ENCODE results near the gene LONP2. TPM values are rescaled to one million over a fixed set of nuclear protein-coding genes. Genes with fewer than 3 reads are reported as not detected.
"Not testable (repeated sequence)": the region's sequence is repeated elsewhere in the genome, so short reads cannot be mapped to it uniquely, and the experiment has no call there.

LONP2 gene
- polyA plus RNA-seq, 1 donor, result 41.1 TPM

DNA sequence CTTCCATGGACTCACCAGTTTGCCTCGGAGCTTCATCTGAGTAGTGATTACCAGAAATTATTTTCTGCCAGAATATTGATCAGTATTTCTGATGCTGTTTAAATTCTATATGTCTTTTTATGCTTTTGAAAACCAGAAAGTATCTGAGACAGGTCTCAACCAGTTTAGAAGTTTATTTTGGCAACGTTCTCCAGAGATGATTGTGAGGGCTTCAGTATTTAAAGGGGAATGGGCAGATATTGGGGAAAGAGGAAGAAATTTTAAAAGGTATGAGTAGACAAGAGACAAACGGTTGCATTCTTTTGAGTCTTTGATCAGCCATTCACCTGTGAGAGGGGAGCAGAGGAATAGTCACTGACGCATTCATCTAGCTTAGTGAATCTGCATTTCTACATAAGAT is 47.7 kb downstream of the LONP2 start:
- no peak for DNase-seq (ENCODE audit: low read depth)

DNA sequence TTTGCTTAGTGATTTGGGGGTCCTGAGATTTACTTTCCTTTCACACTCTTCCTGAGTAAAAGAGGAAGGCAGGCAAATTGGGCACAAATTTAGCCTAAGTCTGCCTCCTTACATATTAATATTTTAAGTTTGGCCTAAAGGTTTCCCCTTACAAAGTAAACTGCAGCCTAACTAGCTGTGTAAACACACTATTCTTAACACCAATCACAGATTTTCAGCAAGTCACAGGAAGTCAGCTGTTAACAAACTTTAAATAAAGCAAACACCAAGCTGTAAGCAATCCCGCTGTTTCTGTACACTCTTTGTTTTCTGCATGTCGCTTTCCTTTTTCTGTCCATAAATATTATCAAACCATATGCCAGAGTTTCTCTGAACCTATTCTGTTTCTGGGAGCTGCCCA is 48.4 kb downstream of the LONP2 start:
- DNase-seq (ENCODE audit: low read depth), result no peak

DNA sequence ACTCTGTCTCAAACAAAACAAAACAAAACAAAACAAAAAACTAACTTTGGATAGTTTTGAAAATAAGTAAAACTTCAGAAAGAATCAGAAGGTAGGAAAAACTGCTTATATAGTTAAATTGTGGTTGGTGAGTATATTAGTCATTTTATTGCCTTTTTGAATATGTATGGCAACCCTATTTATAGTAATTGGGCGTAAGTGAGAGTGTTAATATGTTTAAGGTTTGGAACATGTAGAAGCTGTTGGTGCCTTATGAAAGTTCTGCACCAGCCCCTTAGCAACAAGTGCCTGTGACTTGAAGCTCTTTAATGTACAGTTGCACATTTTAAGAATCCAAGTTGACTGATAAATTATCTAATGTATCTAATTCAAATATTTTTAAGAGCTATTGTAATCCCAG is 50.6 kb downstream of the LONP2 start:
- DNase-seq (ENCODE audit: low read depth), result no peak

DNA sequence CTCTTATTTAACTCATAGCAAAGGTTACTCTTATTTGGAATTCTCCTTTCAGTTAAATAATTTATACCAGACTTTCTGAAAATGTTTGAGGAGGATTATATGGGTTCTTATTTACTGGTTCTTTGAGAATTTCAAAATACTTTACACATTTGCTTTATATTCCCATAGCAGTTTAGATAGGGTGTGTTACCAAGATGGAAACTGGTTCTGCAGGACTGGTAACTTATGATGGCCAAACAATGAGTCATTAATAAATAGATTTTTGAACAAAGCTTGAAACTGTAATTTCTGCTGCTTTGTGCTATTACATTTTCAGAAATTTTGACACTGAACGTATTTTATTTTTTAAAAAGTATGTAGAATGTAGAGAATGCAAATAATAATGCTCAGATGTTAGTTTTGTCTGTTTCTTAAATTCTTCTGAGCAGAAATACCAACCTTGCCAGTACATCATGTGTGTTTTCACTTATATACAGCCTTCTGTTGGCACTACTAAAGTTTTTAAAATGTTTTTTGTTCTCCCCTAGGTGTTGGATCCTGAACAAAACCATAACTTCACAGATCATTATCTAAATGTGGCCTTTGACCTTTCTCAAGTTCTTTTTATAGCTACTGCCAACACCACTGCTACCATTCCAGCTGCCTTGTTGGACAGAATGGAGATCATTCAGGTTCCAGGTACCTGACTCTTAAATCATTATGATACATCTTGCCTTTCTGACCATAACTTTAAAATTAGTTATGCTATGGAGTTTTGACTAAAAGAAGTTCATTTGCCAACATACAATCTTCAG is 51.6 kb downstream of the LONP2 start:
- no peak for DNase-seq (ENCODE audit: low read depth)

DNA sequence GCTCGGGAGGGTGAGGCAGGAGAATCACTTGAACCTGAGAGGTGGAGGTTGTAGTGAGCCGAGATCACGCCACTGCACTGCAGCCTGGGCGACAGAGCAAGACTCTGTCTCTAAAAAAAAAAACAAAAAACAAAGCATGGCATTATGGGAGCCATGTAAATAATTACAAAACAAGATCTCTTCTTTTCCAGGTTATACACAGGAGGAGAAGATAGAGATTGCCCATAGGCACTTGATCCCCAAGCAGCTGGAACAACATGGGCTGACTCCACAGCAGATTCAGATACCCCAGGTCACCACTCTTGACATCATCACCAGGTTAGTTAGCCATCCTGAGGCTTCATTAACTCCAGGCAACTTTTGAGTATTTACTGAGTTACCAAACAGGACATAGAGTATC is 55.4 kb downstream of the LONP2 start:
- no peak for DNase-seq (ENCODE audit: low read depth)

DNA sequence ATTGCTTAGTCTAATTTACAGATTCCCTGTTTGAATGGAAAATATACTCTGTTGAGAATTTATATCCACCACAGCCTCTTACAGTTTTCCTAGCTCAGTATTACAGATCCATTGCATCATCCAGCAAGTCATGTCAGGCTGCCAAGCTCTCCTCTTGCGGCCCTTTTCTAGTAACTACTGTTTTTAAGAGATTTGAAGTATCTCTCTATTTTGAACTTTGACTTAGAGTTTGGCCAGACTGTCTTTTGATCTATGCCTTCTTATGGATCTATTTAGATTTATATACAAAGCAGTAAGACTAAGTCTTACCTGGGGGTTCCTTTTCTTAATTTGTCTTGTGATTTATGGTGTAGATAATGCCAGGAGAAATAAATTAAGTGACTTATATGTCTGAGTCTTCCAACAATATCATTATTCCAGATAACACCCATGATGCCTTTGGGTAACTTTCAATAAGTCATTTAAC is 56.3 kb downstream of the LONP2 start:
- DNase-seq (ENCODE audit: low read depth), result peak; percentile 35

DNA sequence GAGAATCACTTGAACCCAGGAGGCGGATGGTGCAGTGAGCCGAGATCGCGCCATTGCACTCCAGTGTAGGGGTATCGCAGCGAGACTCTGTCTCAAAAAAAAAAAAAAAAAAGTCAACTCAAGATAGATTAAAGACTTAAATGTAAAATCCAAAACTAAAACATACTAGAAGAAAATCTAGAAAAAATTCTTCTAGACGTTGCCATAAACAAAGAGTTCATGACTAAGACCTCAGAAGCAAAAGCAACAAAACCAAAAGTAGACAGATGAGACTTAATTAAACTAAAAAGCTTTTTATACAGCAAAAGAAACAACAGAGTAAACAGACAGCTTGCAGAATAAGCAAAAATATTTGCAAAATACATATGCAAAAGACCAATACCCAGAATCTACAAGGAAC is 64.4 kb downstream of the LONP2 start:
- no peak for DNase-seq (ENCODE audit: low read depth)

DNA sequence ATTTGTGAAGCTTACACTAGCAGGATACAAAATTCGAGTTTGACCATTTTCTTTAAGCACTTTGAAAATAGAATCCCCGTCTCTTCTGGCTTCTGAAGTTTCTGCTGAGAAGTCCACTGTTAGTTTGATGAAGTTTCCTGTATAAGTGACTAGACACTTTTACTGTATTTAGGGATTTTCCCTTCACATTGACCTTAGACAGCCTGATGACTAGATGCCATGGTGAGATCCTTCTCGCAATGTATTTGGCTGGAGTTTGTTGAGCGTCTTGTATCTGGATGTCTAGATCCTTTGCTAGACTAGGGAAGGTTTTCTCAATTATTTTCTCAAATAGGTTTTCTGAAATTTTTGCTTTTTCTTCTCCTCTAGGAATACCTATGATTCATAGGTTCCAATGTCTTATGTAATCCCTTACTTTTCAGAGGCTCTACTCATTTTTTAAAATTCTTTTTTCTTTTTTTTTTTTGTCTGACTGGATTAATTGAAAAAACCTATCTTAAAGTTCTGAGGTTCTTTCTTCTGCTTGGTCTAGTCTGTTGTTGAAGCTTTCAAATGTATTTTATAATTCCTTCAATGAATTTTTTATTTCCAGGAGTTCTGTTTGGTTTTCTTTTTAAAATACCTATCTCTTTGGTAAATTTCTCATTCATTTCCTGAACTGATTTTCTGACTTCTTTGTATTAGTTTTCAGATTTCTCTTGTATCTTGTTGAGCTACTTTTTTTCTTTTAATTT is 67.0 kb downstream of the LONP2 start:
- no peak for DNase-seq (ENCODE audit: low read depth)

DNA sequence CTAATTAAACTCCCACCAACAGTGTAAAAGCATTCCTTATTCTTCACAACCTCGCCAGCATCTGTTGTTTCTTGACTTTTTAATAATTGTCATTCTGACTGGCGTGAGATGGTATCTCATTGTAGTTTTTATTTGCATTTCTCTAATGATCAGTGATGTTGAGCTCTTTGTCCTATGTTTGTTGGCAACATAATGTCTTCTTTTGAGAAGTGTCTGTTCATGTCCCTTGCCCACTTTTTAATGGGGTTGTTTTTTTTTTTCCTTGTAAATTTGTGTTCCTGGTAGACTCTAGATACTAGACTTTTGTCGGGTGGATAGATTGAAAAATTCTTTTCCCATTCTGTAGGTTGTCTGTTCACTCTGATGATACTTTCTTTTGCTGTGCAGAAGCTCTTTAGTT is 69.8 kb downstream of the LONP2 start:
- not testable (repeated sequence) for DNase-seq (ENCODE audit: low read depth)

DNA sequence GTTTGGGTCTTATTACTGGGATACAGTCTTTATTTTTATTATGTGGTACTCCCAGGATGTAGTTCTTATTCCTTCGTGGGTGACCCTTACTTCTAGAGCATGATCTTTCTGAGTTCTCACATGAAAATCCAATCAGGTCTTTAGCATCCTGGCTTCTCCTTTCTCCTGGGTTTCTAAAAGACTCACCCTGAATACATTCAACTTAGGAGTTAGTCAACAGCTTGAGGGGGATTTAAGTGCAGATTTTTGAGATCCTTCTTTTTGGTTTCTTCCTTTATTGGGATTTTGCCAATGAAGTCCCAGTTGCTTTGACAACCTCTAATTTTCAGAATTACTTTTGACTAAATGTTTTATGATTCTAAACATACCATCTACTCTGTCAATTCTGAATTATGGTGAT is 72.9 kb downstream of the LONP2 start:
- no peak for DNase-seq (ENCODE audit: low read depth)

DNA sequence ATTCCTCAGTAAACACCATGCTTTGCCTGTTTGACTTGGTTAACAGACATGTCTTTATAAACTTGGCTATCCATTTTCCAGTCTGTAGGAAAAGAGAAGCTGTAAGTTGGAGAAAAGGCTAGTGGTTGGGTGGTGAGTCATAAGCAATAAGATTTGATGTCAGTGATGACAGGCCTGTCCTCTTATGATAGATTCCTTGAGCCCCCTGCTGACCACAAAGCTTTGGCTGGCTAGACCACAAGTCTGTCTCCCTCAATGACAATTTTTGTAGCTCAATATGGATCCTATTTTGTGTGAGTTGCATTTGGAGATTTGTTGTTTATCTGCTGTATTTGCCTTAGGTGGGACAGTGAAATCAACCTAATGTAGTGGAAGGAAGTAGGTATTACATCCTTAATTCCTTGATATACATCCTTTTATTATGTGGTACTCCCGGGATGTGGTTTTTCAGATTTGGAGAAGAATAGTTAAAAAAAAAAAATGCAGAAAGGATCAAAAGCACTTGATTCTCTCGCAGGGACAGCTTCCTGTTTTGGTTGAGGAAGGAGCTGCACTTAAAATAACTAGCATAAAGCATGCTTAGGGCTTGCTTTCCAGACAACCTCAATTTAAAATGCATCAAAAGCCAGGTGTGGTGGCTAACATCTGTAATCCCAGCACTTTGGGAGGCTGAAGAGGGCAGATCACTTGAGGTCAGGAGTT is 73.7 kb downstream of the LONP2 start:
- no peak for DNase-seq (ENCODE audit: low read depth)

DNA sequence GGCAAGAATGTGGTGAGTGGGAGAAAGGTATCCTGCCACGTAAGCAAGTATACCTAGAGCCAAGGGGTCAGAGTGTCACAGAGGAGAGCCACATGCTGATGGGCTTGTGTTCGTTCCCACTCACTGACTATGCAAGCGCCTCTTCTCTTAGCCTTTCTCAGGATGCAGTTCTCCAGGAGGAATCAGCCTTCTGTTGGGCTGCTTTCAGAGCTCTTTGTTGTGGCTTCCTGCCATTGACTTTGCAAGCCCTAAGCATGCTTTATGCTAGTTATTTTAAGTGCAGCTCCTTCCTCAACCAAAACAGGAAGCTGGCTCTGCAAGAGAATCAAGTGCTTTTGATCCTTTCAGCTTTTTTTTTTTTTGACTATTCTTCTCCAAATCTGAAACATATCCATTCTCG is 74.5 kb downstream of the LONP2 start:
- peak; percentile 20 for DNase-seq (ENCODE audit: low read depth)

DNA sequence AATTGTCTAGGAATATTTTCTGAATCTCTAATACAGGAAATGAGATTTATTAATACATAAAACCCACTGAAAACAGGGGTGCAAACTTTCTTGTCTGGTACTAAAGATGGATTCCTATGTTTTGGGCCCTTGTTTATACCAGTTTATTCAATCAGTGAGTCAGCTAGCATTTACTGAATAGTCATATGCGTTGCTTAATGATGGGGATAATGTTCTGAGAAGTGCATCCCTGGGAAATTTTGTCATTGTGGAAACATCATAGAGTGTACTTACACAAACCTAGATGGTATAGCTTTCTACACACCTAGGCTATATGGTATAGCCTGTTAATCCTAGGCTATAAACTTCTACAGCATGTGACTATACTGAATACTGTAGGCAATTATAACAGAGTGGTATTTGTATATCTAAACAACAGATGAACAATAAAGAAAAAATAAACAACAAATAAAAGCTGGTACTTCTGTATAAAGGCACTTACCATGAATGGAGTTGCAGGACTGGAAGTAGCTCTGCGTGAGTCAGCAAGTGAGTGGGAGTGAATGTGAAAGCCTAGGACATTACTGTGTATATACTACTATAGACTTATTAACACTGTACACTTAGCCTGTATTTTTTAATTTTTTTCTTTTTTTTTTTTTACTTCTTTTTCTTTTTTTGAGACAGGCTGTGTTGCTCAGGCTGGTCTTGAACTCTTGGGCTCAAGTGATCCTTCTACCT is 77.4 kb downstream of the LONP2 start:
- no peak for DNase-seq (ENCODE audit: low read depth)

DNA sequence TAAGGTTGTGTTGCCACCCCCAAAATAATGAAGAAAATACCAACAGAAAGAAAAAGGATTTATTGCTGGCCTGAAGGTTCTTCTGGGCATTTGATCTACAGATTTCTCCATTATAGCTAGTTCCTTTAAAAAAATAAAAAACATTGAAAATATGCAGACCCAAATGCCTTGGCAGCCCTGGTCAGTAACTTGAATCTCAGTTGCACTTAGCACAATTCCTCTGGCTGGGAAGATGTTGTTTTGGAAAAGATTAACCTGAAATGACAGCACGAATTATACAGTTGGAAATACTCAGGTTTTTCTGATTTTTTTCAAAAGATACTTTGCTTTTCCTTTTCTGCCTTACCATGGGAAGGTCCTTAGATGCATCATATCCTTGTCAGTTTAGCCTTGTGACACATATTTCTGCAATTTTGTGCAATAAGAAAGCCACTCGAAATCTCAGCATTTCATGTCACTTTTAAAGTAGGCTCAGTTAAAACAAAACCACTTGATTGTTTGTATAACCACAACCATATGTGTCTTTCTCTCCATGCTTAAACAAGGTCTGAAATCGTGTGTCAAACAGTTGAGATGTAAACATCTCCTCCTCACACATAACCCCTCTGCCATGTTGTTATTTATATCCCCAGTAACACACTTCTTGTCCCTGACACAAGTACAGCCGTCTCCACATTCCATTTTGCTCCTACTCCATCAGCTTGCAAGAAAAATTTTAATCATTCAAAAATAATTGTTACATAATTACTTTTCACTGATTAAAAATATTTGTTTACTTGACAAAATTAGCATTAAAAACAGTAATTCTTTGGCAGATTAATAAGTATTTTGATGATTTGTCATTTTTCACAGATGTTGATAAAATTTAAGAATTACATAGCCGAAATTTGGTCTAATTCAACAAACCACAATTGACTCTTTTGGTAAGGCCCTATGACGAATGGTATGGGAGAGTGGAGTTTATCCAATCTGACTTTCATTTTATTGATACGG is 80.0 kb downstream of the LONP2 start:
- DNase-seq (ENCODE audit: low read depth), result no peak

DNA sequence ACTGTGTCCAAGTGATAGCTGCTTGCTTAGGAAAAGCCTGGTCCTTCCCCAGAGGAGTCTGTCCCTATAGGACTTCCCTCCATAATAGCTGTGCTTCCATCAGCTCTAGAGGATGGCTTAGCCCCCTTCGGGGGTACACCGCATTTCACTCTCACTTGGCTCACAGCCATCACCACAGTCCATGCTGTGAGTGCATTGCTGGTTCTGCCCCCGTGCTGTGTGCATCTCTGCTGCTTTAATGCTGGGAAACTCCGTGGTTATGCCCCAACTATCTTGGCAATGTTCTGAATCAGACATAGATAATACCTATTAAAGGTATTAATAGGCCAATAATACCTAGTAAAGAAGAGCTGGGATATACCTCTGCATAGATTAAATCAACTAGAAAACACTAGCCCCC is 82.8 kb downstream of the LONP2 start:
- no peak for DNase-seq (ENCODE audit: low read depth)

DNA sequence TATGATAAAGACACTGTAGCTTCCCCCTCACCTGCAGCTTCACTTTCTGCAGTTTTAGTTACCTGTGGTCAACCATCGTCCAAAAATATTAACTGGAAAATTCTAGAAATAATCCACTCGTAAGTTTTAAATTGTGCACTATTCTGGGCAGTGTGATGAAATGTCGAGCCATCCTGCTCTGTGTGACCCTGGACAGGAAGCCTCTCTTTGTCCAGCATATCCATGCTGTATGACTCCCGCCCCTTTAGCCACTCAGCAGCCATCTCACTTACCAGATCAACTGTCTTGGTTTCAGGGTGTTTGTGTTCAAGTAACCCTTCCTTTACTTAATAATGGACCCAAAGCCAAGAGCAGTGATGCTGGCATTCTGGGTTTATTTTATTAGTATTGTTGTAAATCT is 85.0 kb downstream of the LONP2 start:
- no peak for DNase-seq (ENCODE audit: low read depth)

DNA sequence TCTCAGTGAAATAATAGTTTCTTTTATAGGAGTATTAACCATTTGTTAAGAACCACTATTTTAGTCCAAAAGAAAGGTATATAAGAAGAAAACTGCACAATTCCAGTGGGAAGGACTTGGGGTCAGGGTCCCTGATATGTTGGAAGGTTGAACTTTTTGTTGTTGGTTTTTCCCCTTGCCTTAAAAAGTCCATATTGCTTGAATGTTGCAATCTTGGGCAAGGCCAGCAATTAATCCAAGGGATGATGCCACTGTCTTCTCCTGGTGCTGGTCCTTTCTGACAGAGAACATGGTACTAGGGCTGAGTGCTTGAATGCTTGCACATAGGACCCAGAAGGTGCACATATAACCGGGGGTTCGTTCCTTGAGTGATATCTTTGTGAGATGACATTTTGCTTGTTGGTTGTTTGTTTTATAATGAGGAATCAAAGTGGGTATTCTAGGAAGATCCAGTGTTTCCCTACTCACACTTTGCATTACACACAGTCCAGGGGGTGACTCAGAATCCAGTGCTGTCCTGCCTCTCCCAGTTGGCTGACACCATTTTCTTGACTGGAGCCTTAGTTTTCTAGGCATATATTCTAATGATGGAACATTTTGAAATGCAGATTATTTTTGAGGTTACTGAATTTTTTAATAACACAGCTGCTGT is 86.2 kb downstream of the LONP2 start:
- no peak for DNase-seq (ENCODE audit: low read depth)

DNA sequence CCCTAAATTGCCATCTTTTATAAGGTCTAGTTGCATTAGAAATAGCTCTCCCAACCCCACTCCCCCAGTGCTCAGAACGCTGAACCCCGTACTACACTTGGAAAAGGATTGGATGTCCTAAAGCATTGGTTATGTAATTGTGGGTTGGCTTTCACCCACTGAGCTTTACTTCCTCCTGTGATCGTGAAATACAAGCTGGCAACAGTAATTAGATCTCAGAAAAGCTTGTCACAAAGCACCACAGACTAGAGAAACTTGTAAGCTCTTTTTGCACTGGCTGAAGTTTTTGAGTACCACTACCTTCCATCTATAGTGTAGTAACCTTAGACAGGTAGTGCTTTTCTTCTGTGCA is 86.7 kb downstream of the LONP2 start:
- DNase-seq (ENCODE audit: low read depth), result no peak

DNA sequence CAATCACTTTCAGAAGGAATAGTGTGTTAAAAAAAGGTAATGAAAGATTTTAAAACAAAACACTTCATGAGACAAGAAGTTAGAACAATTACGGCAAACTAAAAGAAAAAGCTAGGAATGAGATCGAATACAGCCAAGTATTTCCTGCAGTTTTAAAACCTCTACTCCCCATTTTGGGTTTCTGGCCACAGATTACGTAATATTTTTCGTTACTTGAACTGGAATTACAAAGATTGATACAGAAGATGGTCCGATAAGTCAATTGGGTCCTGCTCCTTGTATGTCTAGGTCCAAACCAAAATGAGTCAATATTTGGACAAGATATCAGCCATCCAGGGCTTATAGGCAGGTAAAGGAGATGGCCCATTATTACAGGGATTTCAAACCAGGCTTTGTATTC is 88.9 kb downstream of the LONP2 start:
- DNase-seq (ENCODE audit: low read depth), result no peak

DNA sequence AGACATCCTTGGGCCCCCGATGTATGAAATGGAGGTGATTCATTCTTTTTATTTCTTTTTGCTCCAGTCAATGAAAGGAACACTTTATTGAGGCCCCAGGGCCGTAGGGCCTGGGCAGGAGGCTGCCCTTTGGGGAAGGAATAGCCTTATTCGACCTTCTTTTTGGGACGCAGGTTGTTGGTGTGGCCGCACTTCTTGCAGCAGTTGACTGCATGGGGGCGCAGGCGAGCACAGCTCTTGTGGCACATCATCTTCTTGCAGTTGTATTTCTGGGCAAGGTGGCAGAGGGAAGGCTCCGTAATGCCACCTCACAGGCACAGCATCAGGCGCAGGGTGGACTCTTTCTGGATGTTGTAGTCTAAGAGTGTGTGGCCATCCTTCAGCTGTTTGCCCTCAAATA is 90.2 kb downstream of the LONP2 start:
- DNase-seq (ENCODE audit: low read depth), result no peak
